Left colon (tissue), 2 donors: ENCODE data around the gene FN1. TPM values are rescaled to one million over a fixed set of nuclear protein-coding genes. Genes with fewer than 3 reads are reported as not detected.
"Not testable (repeated sequence)": the region's sequence is repeated elsewhere in the genome, so short reads cannot be mapped to it uniquely, and the experiment has no call there.

Source experiments
- ATAC-seq: fragments of 200-7000 bp; cut with Tn5 transposase; one replicate; pipeline ENCODE4 v1.9.1; 2020; ENCODE audit warnings: mild to moderate bottlenecking, moderate library complexity
- DNase-seq, 2 donors: peaks; one replicate each; pipeline ENCODE4 v3.0.0-alpha.2; 2020
- intact Hi-C, 2 donors: fragments of 100-400 bp; cut with DNase I in 1 of 2; cut with micrococcal nuclease in 1 of 2; formaldehyde crosslinking; loops; one replicate each; pipeline versions ENCODE4 v1.11.2 to v1.14.0; 2022; cut with DNase I, micrococcal nuclease
- total RNA-seq, 2 donors: library from RNA; stranded (reverse); fragmentation: NEBNext Ultra II Directional; extraction: Animal tissue kit (Norgen Biotek cat#: 25700); gene quantifications; one replicate each; pipeline ENCODE4 v1.2.1, GENCODE V29; 2021
- donor health status: DM: no; HTN: no; CAD: no.
- donor health status: DM: yes; HTN: yes; CAD: no.

Gene FN1
- total RNA-seq, 2 donors from 2014 or later: 43.4 to 216 TPM

DNA sequence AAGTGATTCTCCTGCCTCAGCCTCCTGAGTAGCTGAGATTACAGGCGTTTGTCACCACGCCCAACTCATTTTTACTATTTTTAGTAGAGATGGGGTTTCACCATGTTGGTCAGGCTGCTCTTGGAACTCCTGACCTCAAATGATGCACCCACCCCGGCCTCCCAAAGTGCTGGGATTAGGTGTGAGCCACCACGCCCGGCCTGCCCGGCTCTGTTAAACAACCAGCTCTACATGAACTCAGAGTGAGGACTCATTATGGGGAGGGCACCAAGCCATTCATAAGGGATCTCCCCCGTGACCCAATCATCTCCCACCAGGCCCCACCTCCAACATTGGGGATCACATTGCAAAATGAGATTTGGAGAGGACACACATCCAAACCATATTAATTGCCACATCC, 115.2 kb downstream of the FN1 start:
- intact Hi-C loops: no loop called here

GRCh38 chr2:215320102-215320501, 115.8 kb downstream of the FN1 start:
- intact Hi-C loops: no loop called here
- no peak for ATAC-seq
- no peak for DNase-seq

More for the DNA sequence above, 115.2 kb downstream of the FN1 start:
- ATAC-seq: no peak
- DNase-seq: no peak

DNA sequence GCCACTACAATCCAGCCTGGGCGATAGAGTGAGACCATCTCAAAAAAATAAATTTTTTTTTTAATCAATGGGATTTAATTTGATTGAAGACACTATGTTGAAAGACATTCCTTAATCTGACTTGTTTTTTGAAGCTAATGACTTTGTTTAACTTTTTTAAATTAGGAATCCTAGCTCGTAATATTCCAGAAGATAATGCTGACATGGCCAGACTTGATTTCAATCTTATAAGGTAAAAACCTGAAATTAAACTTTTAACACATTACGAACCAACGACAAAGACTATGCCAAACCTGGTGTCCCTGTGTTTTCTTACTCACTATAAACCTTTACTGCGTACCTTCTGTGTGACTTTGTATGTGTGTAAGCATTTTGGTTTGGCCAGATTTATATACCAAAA, 116.4 kb downstream of the FN1 start:
- intact Hi-C loops: no loop called here
- ATAC-seq (no peak), DNase-seq (no peak)

DNA sequence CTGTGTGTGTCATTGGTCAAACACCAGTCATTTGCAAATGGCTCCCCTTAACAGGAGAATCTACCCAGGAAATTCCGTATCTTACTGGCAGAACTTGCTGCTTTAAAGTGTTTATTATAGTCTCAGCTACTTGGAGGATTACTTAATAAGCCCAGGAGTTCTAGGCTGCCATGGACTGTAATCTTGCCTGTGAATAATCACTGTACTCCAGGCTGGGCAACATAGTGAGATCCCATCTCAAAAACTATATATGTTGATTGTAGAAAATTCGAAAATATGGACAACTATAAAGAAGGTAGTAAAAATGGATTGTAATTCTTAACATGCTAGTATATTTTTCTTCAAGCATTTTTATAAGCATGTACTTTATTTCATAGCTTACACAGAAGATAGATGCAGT, 119.5 kb downstream of the FN1 start:
- ATAC-seq (no peak), DNase-seq (no peak)
- intact Hi-C loops: no loop called here

- intact Hi-C loops: no loop called here
- no peak for DNase-seq
- no peak for ATAC-seq
These were observed 120.6 kb downstream of the FN1 start for GRCh38 chr2:215315301-215315700.

DNA sequence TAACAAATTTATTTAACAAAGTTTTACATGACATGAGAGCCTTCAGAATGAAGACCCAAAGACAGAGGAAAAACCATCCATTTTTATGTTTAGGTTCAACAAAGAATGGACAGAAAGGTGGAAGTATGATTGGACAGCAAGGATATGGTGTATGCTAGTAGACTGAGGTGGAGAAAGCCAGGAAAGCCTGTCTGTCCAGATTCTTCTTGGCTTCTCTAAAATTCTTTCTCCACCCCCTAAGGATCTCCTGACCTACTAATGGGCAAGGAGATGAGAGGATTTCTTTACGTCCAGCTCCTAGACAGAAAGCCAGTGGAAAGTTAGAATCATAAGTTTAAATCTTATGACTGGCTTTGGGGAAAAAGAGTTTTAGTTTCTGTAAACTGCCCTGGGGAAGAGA, 121.0 kb downstream of the FN1 start:
- ATAC-seq: no peak
- DNase-seq: no peak
- intact Hi-C loops: no loop called here

DNA sequence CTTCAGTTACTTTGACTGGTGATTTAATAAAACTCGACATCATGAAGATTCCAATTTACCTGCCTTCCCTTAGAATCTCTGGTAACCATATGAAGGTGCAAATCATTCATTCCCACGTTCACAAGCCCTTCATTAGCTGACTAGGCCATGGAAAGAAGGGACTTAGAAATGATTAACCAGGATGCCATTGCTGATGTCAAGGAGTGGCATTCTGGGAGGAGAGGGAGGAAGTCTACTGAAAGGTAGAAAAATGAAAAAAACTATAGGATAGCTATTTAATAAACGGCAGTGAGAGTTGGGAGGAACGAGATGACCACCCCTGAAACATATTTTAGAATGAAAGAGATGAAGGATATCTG, 122.6 kb downstream of the FN1 start:
- DNase-seq (no peak), ATAC-seq (no peak)
- intact Hi-C loops: no loop called here

DNA sequence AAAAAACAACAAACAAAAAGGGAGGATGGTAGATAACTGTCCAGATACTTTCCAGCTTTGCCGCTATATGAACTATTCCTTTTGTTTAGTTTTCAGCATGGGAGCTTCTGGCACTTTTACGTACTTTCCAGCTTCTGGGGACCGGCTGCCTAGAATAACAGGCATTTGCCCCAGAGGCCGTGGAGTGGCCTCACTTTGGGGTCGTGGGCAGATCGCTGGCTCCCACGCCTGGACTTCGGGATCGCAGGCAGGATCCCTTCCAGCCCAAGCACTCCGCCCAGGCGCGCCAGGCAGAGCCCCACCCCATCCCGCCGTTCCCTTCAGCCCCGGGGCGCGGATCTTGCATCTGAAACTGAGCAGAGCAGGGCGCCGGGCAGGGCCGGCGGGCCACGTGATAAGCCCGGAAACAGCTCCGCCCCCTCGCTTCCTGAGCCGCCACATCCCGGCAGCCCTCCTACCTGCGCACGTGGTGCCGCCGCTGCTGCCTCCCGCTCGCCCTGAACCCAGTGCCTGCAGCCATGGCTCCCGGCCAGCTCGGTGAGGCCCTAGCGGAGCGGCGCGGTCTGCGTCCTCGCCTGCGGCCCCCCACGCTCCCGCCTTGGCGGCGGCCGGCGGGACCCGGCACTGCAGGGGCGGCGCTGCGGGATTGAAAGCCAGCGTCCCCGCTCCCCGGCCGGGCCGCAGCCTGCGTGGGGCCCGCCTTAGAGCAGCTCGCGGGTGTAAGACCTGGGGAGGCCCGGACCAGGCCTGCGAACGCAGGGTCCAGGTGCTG, 124.1 kb downstream of the FN1 start, which contains the start of gene ATIC:
ATIC (plus strand) TSS at position 435 of the 772 bp plus-strand sequence; CDS start at position 519, 84 bp downstream.
- peak; percentile 99 for ATAC-seq
- intact Hi-C loops: no loop called here
- DNase-seq: peak; percentile 97 to 98

- intact Hi-C loops: not testable (repeated sequence)
- peak in 1 of 2 donors; percentile 35 for DNase-seq
- peak; percentile 9 for ATAC-seq
These were observed 124.6 kb downstream of the FN1 start for GRCh38 chr2:215311259-215311624.

Other genes starting within 250 kb of the FN1 start
- gene ATIC, start 124.0 kb downstream of the FN1 start, total RNA-seq: 10 to 100 TPM; 72.8 to 95.7 TPM